HG03520 (cell line): Measurements from ENCODE around the gene TREX2.

Experiments used
- ATAC-seq: cut with Tn5 transposase; IDR thresholded peaks from one replicate; pipeline ENCODE4 v1.9.1; 2021; ENCODE audit warnings: mild to moderate bottlenecking, moderate library complexity; ENCODE audit not compliant: unreplicated experiment

Gene TREX2

GRCh38 chrX:153440556-153441135 lies 5.2 kb downstream of the TREX2 start:
- no peak for ATAC-seq

- ATAC-seq = no peak
Measured at GRCh38 chrX:153439977-153440376, 5.9 kb downstream of the TREX2 start.

GRCh38 chrX:153438532-153438931 lies 7.3 kb downstream of the TREX2 start:
- no peak for ATAC-seq

- ATAC-seq = no peak
Measured at GRCh38 chrX:153435845-153436244, 10.0 kb downstream of the TREX2 start.

- ATAC-seq = no peak
Measured at GRCh38 chrX:153434801-153435200, 11.1 kb downstream of the TREX2 start.

- ATAC-seq = no peak
Measured at GRCh38 chrX:153433781-153434285, 12.0 kb downstream of the TREX2 start.

GRCh38 chrX:153433161-153433680 lies 12.6 kb downstream of the TREX2 start:
- no peak for ATAC-seq

GRCh38 chrX:153430796-153431195 lies 15.1 kb downstream of the TREX2 start:
- no peak for ATAC-seq

- no peak for ATAC-seq
Measured at GRCh38 chrX:153426204-153426603, 19.7 kb downstream of the TREX2 start.

- ATAC-seq = no peak
Measured at GRCh38 chrX:153423652-153424051, 22.2 kb downstream of the TREX2 start.

- no peak for ATAC-seq
Measured at GRCh38 chrX:153421856-153422255, 24.0 kb downstream of the TREX2 start.

GRCh38 chrX:153420851-153421599 lies 24.8 kb downstream of the TREX2 start:
- no peak for ATAC-seq

- no peak for ATAC-seq
Measured at GRCh38 chrX:153417637-153418036, 28.2 kb downstream of the TREX2 start.

- ATAC-seq = no peak
Measured at GRCh38 chrX:153416781-153417450, 28.9 kb downstream of the TREX2 start.

GRCh38 chrX:153414856-153415510 lies 30.9 kb downstream of the TREX2 start:
- no peak for ATAC-seq

- no peak for ATAC-seq
Measured at GRCh38 chrX:153413731-153414130, 32.1 kb downstream of the TREX2 start.

GRCh38 chrX:153412746-153413720 lies 32.8 kb downstream of the TREX2 start:
- ATAC-seq = no peak

- ATAC-seq = no peak
Measured at GRCh38 chrX:153411988-153412574, 33.8 kb downstream of the TREX2 start.

- no peak for ATAC-seq
Measured at GRCh38 chrX:153411255-153411987, 34.4 kb downstream of the TREX2 start, which contains the start of gene ZFP92. TSS of gene ZFP92 (plus strand) at chrX:153411472. CDS start at chrX:153418323, 6,851 bp downstream.
